Activated CD4-positive, CD25-positive, alpha-beta regulatory T cell treated with anti-CD3 and anti-CD28 coated beads, Interleukin-2, amount 50 U/mL, for 24 hours (primary cell): ENCODE measurements around the gene UNCX.

Source experiments
- ATAC-seq, 2 donors: fragments of 150-1000 bp; cut with Tn5 transposase; one replicate each; pipeline ENCODE4 v1.10.0; 2021; ENCODE audit warnings: mild to moderate bottlenecking in 1 of 2, moderate library complexity in 1 of 2

UNCX gene

DNA sequence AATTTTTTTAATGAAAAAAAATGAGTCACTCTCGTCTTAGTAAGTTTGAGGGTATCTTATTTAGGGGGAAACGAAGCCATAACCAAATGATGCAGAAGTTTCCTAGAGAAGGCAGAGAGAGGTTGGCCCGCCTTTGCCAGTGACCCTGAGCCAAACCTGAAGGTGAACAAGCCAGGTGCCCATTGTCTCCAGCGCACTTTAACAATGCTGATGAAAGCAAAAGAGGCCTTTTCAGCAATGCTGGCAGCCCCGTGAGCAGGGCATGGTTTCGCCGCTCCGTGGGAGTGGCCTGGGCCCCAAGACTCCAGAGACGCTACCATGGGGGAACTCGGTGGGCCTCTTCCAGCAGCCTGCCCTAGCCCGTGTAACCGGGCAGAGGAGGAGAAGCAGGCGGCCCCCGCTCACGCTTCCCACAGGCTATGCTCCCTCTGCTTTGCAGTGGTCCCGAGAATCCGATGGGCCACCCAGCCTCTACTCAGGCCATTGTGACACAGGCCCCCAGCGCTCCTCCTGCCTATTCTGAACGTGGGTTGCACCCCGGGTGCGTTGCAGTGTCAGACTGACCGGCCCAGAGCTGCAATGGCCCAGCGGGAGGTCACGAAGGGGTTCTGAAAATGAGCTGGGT, 14.0 kb upstream of the UNCX start:
- ATAC-seq, result no peak

DNA sequence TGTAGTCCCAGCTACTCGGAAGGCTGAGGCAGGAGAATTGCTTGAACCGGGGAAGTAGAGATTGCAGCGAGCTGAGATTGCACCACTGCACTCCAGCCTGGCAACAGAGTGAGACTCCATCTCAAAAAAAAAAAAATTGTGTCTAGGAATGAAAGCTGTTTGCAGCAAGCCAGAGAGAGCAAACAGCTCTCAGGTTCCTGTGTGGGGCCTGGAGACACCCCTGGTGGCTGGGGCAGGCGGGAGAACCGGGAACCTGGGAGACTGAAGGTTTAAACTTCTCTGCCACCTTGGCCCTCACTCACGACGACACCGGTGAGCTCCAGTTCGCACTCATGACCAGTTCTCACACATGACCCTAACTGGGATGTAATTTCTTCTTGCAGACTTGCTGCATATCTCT, 13.2 kb upstream of the UNCX start:
- no peak for ATAC-seq

- no peak for ATAC-seq
These were observed 12.5 kb upstream of the UNCX start for GRCh38 chr7:1220000-1220726.

GRCh38 chr7:1220977-1221745, 11.5 kb upstream of the UNCX start:
- no peak for ATAC-seq

GRCh38 chr7:1223196-1223981, 9.3 kb upstream of the UNCX start:
- ATAC-seq, result no peak

DNA sequence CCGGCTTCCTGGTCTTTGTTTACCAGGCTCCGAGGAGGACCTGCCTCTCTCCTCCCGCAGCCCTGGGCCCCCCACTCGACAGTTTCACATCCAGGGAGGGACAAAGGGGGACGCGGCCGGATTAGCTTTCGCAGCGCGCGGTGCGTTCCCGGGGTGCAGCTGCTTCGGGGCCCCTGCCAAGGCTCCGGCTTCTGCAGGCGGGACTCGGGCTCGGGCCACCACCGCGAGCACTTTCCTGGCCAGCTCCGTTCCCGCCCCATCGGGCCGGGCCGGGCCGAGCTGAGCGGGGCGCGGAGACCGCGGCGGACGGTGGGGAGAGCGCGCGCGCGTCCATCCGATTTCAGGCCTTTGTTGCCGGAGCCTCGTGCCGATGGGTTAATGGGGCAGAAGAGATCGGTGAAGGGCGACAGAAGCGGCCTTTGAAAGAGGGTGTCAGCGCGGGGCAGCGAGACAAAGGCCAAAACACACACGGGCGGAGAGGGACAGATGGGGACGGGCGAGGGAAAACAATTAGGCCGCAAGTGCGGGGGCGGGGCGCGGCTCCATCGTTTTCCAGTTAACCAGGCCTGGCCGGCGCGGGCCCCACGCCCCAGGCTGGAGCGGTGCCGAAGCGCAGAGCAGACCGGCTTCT, 8.5 kb upstream of the UNCX start:
- ATAC-seq, result no peak

DNA sequence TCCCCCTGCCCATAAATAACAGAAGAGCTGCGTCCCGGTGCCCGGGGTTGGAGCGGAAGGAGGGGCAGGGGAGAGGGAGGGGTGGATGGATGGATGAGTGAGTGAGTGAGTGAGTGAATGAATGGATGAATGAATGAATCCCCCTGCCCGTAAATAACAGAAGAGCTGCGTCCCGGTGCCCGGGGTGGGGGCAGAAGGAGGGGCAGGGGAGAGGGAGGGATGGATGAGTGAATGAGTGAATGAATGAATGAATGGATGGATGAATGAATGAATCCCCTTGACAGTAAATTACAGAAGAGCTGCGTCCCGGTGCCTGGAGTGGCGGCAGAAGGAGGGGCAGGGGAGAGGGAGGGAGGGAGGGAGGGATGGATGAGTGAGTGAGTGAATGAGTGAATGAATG, 7.6 kb upstream of the UNCX start:
- ATAC-seq, result no peak

DNA sequence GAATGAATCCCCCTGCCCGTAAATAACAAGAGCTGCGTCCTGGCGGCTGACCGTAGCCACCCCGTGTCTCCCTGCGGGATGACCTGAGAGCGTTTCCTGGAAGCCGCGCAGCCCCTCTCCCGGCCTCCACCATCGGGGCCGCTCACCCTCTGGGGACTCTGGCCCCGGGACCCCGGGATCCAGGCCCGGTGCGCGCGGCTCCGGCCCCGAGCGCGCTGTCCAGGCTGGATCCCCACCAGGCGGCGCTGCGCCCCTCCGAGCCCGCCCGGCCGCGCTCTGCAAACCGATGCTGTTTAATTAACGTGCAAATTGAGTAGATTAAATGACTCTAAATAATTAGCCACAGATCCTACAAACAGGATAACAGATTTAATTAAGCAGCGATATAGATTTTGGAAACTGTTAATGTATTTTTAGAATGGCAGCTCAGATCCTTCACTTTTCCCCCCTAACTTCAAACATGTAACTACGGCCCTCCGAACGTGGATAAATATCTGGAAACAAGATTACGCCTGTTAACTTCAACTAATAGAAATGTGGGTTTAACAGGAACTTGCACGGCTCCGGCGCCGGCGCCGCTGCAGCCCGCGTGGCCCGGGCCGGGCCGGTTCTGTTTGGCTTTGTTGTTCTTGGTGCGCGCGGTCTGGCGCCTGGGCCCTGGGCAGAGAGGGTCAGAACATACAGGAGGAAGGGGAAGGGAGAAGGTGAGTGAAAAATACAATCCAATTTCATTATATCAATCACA, 7.1 kb upstream of the UNCX start:
- peak in 1 of 2 donors; percentile 28 for ATAC-seq

- no peak for ATAC-seq
These were observed 6.3 kb upstream of the UNCX start for GRCh38 chr7:1226186-1226901.

DNA sequence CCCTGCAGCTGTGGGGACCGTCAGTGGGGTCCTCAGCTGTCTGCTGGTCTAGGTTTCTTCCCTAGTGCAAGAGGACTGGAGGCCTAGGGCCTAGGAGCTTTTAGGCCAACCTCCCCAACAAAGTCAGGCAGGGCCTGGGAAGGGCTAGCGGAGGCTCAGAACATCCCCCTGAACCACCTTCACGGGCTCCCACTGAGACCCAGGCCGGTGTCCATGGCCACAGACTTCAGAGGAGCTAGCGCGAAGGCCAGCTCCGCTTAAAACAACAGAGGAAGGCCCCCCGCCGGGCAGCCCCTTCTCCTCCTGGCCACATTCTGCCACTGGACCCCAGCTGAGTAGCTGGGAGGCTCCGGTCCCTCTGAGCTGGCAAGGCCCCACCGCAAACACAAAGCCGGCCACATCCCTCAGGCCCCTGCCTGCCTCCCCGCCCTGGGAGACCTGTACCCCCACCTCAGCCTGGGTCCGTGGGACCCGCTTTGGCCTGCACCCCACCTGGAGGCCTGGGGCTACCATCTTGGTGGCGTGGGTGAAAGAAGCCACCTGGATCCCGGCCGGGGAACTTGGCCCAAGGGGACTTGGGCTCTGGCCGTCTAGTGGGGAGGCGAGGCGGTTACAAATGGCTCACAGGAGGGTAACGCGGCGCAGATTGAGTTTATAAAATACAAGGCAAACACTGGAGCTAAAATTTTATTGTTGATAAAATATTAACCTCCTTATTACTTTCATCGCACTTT, 5.4 kb upstream of the UNCX start:
- ATAC-seq, result no peak

DNA sequence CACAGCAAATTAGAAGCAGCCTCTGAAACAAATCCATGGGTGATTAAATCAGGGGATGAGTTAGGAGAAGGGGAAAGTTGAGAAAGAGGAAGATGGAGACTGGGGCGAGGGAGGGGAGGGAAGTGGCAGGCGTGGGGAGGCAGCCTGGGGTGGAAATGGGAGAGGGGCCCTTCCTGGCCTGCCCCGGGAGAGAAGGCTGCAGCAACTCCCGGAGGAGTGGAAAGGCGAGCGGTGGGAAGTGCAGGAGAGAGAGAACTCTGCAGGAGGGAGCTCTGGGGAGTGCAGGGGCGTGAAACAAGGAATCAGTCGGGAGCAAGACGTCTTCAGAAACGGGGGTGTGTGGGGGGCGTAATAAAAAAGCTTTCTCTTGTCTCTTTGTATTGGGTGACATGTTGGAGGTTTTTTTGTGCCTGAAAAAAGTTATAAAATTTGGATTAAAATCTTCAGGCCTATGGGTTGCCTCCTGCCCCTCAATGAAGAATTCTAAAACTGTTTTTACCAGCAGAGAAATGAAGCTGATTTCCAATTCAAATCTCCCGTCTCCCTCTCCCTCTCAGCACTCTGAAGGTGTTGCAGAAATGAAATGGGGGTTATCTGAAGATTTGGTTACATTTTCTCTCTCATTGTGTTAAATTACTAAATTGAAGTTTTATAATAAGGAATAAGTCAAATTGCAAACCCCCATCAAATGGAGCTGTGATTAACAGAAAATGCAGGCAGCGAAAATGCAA, 4.7 kb upstream of the UNCX start:
- no peak for ATAC-seq

- no peak for ATAC-seq
These were observed 4.0 kb upstream of the UNCX start for GRCh38 chr7:1228545-1229201.

GRCh38 chr7:1229202-1229947, 3.3 kb upstream of the UNCX start:
- no peak for ATAC-seq

- ATAC-seq, result no peak
These were observed 2.7 kb upstream of the UNCX start for GRCh38 chr7:1229956-1230355.

DNA sequence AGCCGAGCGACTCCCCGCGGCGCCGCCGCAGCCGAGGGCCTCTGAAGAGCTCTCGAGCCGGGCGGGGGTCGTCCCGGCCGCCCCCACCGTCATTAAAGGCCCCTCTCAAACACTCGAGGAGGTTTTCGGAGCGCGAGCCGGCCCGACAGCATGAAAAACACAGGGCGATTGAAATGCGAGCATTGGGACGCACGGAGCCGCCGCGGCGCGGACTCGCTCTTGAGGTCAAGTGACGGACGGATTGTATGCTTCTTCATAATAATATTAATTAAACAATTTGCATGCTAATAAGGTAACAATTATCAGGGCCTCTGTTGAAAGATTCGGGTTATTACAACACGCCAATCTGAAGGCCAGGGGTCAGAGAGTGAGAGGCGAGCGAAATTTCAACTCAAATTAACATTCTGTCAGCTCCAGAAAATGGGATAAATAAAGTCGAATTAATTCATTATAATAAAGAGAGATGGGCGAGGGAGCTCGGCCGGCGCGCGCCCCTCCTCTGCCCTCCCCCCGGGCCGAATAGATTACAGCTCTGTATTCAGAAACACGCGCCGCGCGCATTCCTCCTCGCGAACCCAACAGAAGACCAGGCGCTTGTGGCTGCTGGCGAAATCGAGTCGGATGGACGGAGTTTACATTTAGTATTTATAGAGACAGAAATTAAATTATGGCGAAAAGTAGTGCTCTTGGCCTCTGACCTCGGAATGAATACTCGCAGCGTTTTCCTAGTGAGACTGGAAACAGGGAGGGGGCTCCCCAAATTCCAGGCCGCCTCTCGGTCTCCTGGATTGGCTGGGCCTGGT, 2.1 kb upstream of the UNCX start:
- no peak for ATAC-seq

GRCh38 chr7:1231214-1232102, 1.2 kb upstream of the UNCX start:
- ATAC-seq, result no peak

- ATAC-seq, result no peak
These were observed 587 bp upstream of the UNCX start for GRCh38 chr7:1232103-1232466.
